NCI-H2171 (cell line): ENCODE data around the gene GATA2.

Experiments used
- DNase-seq: peaks from one replicate; lab custom pipeline; 2025; lab: John Stamatoyannopoulos, UW

Gene GATA2

GRCh38 chr3:128456776-128457715, 36.0 kb downstream of the GATA2 start:
- DNase-seq, result peak; percentile 50

DNA sequence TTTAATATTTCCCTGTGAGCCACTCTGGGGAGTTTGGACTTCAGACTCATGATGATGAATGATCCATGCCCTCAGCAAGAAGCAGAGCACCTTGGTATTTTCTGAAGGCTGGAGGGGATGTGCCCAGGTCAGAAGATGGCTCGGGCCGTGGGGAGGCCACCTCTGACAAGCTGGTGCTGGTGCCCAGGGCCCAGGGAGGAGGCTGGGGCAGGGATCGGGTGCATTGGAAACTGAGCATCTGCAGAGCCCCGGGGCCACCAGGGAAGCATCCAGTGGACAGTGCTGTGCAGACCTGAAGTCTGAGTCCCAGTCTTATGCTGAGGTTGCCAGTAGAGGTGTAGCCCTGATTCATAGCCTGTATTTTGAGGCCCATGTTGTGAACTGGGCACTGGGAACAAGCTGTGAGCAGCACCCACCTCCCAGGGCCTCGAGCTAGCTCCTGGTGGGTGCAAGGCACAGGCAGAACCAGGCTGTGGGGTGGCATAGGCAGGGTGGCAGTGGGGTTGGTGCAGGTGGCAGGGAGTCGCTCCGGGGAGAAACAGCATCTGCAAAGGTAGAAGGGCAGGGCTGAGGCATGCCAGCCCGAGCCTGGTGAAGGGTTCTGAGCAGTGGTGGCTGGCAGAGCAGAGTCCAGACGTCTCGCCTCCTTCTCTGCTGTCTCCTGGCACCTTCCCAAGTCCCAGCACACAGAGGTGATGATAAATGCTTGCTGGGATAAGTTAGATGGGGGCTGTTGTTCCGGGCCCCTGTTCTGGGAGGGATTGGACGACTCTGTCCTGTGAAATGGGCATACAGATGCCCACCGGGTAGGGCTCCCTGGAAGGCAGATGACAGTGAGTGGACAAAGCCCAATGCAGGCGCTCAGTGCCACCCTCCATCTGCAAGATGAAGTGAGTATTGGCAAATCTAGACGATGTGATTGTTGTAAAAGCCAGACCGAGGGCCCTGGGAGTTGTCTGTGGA, 36.9 kb downstream of the GATA2 start:
- peak; percentile 40 for DNase-seq

DNA sequence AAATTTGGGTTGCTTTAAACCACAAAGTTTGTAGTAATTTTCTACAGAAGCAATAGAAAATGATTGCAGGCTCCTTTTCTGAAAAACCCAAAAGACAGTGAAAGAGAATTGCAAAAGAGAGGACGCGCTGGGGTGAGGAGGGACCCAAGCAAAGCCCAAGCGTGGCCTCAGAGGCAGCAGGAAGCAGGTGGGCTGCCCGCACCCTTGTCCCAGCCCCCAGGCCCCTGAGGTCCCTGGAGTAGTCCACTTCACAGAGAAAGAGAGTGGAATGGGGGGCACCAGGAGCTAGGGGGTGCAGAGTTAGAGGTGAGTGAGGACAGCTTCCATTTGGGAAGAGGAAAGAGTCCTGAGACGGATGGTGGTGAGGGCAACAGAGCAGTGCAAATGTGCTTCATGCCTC, 37.9 kb downstream of the GATA2 start:
- no peak for DNase-seq

DNA sequence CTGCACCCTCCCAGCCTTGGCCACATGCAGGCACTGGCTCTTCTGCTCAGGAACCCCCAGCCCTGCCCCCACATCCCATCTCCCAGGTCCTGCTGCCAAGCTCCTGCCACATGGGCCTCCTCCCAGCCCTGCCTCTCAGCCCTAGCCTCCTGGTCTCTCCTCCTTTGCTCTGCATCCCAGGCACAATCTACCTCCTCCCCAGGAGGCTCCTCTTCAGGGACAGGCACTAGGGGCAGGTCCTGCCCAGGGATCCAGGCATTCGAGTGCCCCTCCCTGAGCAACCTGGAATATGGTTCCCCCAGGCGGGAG, 38.7 kb downstream of the GATA2 start:
- no peak for DNase-seq

GRCh38 chr3:128453501-128454309, 39.3 kb downstream of the GATA2 start:
- DNase-seq, result no peak

GRCh38 chr3:128452678-128453275, 40.2 kb downstream of the GATA2 start:
- DNase-seq, result no peak

- no peak for DNase-seq
Measured at GRCh38 chr3:128452120-128452519, 40.9 kb downstream of the GATA2 start.

GRCh38 chr3:128449111-128449638, 43.8 kb downstream of the GATA2 start:
- DNase-seq, result no peak

DNA sequence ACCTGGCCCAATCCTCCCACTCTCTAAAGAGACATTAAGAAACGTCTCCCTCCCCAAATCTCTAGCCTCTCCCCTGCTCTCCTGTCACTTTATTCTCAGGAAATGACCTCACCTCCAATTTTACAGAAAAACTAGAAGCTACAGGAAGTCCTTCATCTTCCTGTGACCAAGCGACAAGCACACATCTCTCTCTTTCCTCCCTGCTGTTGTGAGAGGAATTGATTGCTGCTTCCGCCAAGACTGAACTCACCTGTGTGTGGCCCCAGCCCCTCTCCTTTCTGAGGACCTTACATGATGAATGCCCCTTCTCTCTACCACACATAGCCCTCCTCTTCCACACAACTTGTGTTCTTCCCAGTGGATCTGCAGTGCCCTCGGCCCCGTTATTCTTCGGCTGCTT, 44.5 kb downstream of the GATA2 start:
- no peak for DNase-seq

DNA sequence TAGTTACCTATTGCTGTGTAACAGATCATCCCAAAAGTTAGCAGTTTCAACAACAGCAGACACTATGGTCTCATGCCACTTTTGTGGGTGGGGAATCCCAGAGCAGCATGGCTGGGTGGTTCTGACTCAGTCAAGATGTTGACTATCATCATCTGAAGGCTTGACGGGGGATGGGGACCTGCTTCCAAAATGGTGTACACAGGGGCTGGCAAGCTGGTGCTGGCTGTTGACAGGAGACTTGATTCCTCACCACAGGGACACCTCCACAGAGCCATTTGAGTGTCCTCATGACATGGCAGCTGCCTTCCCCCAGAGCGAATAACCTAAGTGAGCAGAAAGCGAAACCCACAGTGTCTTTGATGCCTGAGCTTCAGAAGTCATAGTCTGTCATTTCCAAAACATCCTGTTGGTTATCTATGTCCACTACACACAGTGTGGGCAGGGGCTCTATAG, 45.4 kb downstream of the GATA2 start:
- DNase-seq, result no peak

GRCh38 chr3:128446821-128447220, 46.2 kb downstream of the GATA2 start:
- no peak for DNase-seq

- DNase-seq, result no peak
Measured at GRCh38 chr3:128445357-128445756, 47.6 kb downstream of the GATA2 start.

DNA sequence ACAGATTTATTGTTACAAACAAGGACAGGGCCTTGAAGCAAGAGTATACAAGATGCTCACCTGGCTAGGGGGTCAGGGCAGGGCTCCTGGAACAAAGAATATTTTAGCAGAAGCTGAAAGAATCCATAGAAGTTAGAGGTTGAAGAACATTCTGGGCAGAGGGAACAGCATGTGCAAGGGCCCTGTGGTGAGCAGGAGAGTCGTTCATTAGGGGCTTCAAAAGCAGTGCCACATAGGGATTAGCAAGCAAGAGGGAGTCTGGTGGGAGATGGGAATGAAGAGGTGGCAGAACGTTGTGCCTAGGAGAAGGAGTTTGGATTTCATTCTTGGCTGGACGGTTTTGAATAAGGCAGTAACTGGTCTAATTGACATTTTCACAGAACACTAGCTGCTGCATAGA, 49.2 kb downstream of the GATA2 start:
- DNase-seq, result no peak

GRCh38 chr3:128442949-128443348, 50.1 kb downstream of the GATA2 start:
- no peak for DNase-seq

- DNase-seq, result no peak
Measured at GRCh38 chr3:128442070-128442469, 50.9 kb downstream of the GATA2 start.

- DNase-seq, result no peak
Measured at GRCh38 chr3:128439226-128439625, 53.8 kb downstream of the GATA2 start.

DNA sequence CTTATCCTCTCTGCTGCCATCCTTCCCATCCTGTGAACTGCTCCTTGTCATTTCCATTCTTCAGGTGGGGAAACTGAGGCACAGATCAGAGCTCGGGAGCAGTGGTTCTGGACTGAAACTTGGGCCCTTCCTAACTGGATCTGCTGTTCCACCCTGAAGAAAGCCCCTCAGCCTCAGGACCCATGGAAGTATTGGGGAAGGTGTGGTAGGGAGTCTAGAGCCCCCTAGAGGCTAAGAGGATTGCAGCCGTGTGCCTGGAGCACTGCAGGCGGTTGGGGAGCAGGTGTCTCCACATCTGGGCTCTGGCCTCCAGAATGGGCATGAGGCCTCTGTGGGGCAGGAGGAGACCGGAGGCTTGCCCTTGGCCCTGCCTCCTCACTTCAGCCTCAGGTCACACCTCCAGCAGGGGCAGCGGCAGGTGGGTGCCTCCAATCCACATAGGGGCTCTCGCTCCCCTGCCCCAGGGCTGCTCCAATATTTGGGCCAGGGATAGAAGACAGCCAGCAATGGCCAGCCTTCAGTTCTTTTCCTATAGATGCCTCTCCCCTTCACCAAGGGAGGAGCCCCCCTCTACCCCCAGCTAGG, 54.4 kb downstream of the GATA2 start:
- no peak for DNase-seq

GRCh38 chr3:128436214-128436613, 56.8 kb downstream of the GATA2 start:
- no peak for DNase-seq

GRCh38 chr3:128435561-128435960, 57.4 kb downstream of the GATA2 start:
- no peak for DNase-seq

- DNase-seq, result no peak
Measured at GRCh38 chr3:128435058-128435457, 57.9 kb downstream of the GATA2 start.

- DNase-seq, result no peak
Measured at GRCh38 chr3:128434524-128434923, 58.5 kb downstream of the GATA2 start.
